Measurements from ENCODE around the gene BTBD16.

GRCh38 chr10:122281751-122282150, 10.7 kb downstream of the BTBD16 start:
- TF ChIP-seq CEBPB (IDR thresholded peaks at IDR 0.05; ENCODE audit: low read depth, low read length) (no peak), CTCF (conservative IDR thresholded peaks at IDR 0.05; ENCODE audit: low read depth, low read length) (no peak), RCOR1 (IDR thresholded peaks at IDR 0.05; ENCODE audit: insufficient replicate concordance, low read length) (no peak), USF2 (IDR thresholded peaks at IDR 0.05; ENCODE audit: low read depth, low read length) (no peak), POLR2A (IDR thresholded peaks at IDR 0.05; ENCODE audit: low read depth, low read length) (no peak), ELK1 (IDR thresholded peaks at IDR 0.05; ENCODE audit: borderline replicate concordance, low read depth, low read length) (no peak), CHD1 (IDR thresholded peaks at IDR 0.05; ENCODE audit: low read depth, low read length) (no peak), RFX5 (IDR thresholded peaks at IDR 0.05; ENCODE audit: low read depth, low read length) (no peak), RAD21 (IDR thresholded peaks at IDR 0.05; ENCODE audit: low read length) (no peak), MXI1 (IDR thresholded peaks at IDR 0.05; ENCODE audit: borderline replicate concordance, low read depth, low read length) (no peak), SMC3 (IDR thresholded peaks at IDR 0.05; ENCODE audit: low read depth, low read length) (no peak), MAFK (IDR thresholded peaks at IDR 0.05; ENCODE audit: low read depth, low read length) (no peak), NFE2L2 (IDR thresholded peaks at IDR 0.05; ENCODE audit: low read depth, low read length) (no peak)

All from IMR-90 (cell line).